Measurements from ENCODE around the gene CAMK4.

GRCh38 chr5:111268300-111268699 lies 44.1 kb downstream of the CAMK4 start:
- TF ChIP-seq CTCF (conservative IDR thresholded peaks at IDR 0.05): no peak
- no peak for TF ChIP-seq EZH2 (IDR thresholded peaks at IDR 0.05; ENCODE audit: low read depth)

All from PC-9 (cell line).